Measurements from ENCODE around the gene SUSD3. TPM values are rescaled to one million over a fixed set of nuclear protein-coding genes. Genes with fewer than 3 reads are reported as not detected.

SUSD3 gene
- total and polyA plus RNA-seq, 2 of the 4 experiments (the other 2 are of a cell fraction), result 0.54 to 1.5 TPM

DNA sequence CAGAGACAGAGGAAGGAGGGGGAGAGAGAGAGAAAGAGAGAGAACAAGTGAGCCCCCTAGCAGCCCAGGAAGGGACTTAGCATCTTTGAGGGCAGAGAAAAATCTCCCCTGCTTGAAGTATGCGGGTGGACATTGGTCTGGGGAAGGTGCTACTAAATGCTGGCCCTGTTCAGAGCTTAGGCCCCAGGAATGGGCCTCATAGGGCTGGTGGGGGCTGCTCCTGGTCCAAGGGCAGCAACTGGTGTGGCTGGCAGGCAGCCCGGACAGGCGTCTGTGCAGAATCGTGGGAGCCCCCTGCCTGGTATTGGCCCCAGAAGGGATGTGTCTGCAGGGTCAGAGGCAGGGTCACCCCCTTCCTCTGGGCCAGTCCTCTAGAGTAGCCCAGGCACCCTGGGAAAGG lies 47.8 kb upstream of the SUSD3 start:
- H4K91ac ChIP-seq (ENCODE audit: insufficient read depth, low read depth, low read length), result no peak overlapping the region
- H2BK5ac ChIP-seq (ENCODE audit: low read depth, low read length, poor library complexity, severe bottlenecking), result no peak overlapping the region
- H2AK9ac ChIP-seq (replicated peaks; ENCODE audit: low read depth, low read length, poor library complexity), result no peak overlapping the region
- H3K9ac ChIP-seq (ENCODE audit: low read depth, low read length), result no peak overlapping the region
- H3K79me1 ChIP-seq (ENCODE audit: low read depth in 1 of 2, low read length in 2 of 2), result no peaks in the 10 kb centered on the region
- ChIA-PET CTCF (no interaction called here), POLR2A (ENCODE audit: unreplicated experiment) (no interaction called here)
- no CpG with 5 or more reads among the region's 4 CpGs for WGBS, 2 experiments (ENCODE audit: extremely low coverage in 2 of 2, insufficient read length in 1 of 2)
- H3K23ac ChIP-seq (ENCODE audit: low read depth, low read length), result no peak overlapping the region
- in situ Hi-C loops (cut with MboI; ENCODE audit: low sequenced_read_pairs), result loop anchor here (25.0 kb wide), 1 partner anchor 302 kb away; no protein-coding TSS in a partner anchor
- H3K36me3 ChIP-seq (ENCODE audit: control insufficient read depth, insufficient read depth, low read length), result no peaks in the 10 kb centered on the region
- no peak overlapping the region for H4K5ac ChIP-seq (ENCODE audit: low read depth, low read length)
- no peak for TF ChIP-seq MAFK (IDR thresholded peaks at IDR 0.05; ENCODE audit: low read depth, low read length)
- no peak for TF ChIP-seq CEBPB (IDR thresholded peaks at IDR 0.05; ENCODE audit: low read depth, low read length)
- no peak for TF ChIP-seq RAD21 (IDR thresholded peaks at IDR 0.05; ENCODE audit: low read length)
- DNase-seq (no peak), ATAC-seq (ENCODE audit: low read depth) (no peak)
- H3K4ac ChIP-seq (ENCODE audit: low read depth, low read length), result no peak overlapping the region
- H3K9me3 ChIP-seq (ENCODE audit: control insufficient read depth, insufficient read depth, low read length), result no peaks in the 10 kb centered on the region
- H3K27ac ChIP-seq (ENCODE audit: insufficient read depth, low read length), result no peak overlapping the region
- H3K14ac ChIP-seq (replicated peaks; ENCODE audit: low read depth, low read length), result no peak overlapping the region
- H2BK20ac ChIP-seq (ENCODE audit: low read depth, low read length), result no peak overlapping the region
- no peak overlapping the region for H2AK5ac ChIP-seq (ENCODE audit: low read depth, low read length)
- no peaks in the 10 kb centered on the region for H4K20me1 ChIP-seq (ENCODE audit: insufficient read depth, low read length)
- H2BK15ac ChIP-seq (ENCODE audit: low read depth, low read length), result no peak overlapping the region
- dilution Hi-C loops (cut with HindIII; ENCODE audit: low sequenced_read_pairs, unreplicated experiment), result no loop called here
- no peak overlapping the region for H4K8ac ChIP-seq (ENCODE audit: low read depth in 2 of 2, low read length in 2 of 2)
- peaks cover 2% of the 10 kb centered on the region; the same call in 1 of the 2 replicates for H3K27me3 ChIP-seq (ENCODE audit: control insufficient read depth, insufficient read depth, low read length)
- BruUV-seq (replicated peaks), result no TSS peak
- no peak overlapping the region for H3K4me3 ChIP-seq (ENCODE audit: insufficient read depth, low read depth, low read length)
- H2BK120ac ChIP-seq (ENCODE audit: low read depth, low read length), result no peak overlapping the region
- no peaks in the 10 kb centered on the region for H3K4me1 ChIP-seq (ENCODE audit: control insufficient read depth, insufficient read depth, low read length)
- H3K9me1 ChIP-seq (ENCODE audit: insufficient read depth, low read length), result no peaks in the 10 kb centered on the region
- no peak overlapping the region for H3K18ac ChIP-seq (ENCODE audit: low read depth, low read length)
- intact Hi-C loops (cut with micrococcal nuclease), result no loop called here
- no peak overlapping the region for H3K4me2 ChIP-seq (ENCODE audit: low read depth, low read length)
- no peak overlapping the region for H2AFZ ChIP-seq (replicated peaks; ENCODE audit: low read length, poor library complexity)
- H3K56ac ChIP-seq (ENCODE audit: extremely low read depth, insufficient read depth, low read length), result no peak overlapping the region
